IPS-18c (cell line): Measurements from ENCODE around the gene MYADML2.
A peak's percentile ranks its signal among the peaks of the same experiment; 100 is the strongest.

Source experiments
- H3K4me3 ChIP-seq: 2 replicates; pipeline ENCODE4 v1.7.0; 2013; ENCODE audit warnings: low read depth, mild to moderate bottlenecking, low read length, moderate library complexity; ENCODE audit not compliant: insufficient read depth
- H3K9me3 ChIP-seq: one replicate; pipeline ENCODE4 v1.6.1; 2013; ENCODE audit warnings: mild to moderate bottlenecking, low read length, moderate library complexity; ENCODE audit not compliant: control insufficient read depth, insufficient read depth

The MYADML2 gene

DNA sequence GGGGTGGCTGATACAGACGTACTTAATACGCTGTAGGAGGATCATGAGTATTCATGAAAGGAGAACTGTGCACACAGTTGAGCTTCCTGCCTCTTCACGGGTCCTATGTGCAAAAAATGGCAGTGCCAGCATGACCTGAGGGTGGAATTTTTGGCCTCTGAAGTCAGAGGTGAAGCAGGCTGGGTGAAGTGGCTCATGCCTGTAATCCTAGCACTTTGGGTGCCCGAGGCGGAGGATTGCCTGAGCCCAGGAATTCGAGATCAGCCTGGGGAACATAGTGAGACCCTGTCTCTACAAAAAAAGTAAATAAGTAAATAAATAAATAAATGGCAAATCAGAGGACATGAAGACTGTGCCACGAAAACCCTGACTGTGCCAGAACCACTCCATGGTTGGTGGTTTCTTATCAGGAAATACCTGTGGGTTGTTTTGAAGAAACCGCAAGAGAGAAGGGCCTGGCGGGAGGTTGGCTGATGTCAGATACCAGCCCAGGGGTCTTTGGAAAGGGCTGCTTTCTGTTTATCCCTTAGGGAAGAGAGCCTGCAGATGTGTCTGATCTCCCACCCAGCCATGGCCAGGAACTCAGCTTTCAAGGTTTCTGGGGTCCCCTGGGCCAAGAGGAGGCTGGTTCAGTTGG is 33.8 kb upstream of the MYADML2 start:
- Histone ChIP-seq H3K9me3 (no peaks in the 10 kb centered on the region), H3K4me3 (no peak overlapping the region)

GRCh38 chr17:81980122-81980521 is 33.1 kb upstream of the MYADML2 start:
- no peaks in the 10 kb centered on the region for H3K9me3 ChIP-seq
- H3K4me3 ChIP-seq = no peak overlapping the region

DNA sequence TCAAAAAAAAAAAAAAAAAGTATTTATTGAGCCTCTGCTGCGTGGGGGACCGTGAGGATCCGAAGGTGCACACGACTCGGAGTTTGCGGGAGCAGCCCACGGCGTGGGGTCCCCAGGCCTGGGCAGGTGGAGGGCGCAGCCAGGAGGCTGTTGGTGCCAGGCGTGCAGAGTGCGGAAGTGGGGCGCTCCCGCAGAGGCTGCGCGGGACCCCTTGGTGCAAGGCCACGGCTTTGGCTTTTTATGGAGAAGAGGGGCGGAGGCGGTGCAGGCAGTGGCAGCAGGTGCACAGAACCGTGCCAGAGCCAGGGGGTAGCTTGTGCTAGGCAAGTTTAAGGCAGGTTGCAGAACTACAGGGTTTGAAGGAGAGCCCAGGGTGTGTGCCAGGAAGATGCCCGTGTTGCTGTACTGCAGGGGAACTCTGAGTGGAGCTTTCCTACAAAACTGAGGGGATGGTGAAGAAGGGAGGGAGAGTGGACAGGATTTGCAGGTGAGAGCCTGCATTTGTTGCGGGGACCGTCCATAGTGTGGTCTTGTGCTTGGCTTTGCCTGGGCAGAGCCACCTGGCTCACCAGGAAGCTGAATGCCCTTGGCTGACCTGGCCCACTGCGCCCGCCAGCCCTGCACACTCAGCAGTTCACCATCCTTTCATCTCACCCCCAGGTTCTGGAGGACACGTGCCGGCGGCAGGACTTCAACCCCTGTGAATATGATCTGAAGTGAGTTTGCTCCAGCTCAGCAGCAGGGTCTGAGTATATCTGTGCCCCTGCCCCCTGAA is 31.7 kb upstream of the MYADML2 start:
- Histone ChIP-seq H3K4me3 (no peak overlapping the region; the same call in 1 of the 2 replicates), H3K9me3 (peaks cover 2% of the 10 kb centered on the region)

GRCh38 chr17:81977211-81977808 is 30.3 kb upstream of the MYADML2 start, which contains the start of gene ASPSCR1:
Gene ASPSCR1 (plus strand): TSS chr17:81977629. CDS start chr17:81977647, 18 bp downstream.
- peaks cover 2% of the 10 kb centered on the region for H3K9me3 ChIP-seq
- H3K4me3 ChIP-seq = peak within 1 kb of the TSS; percentile 84

GRCh38 chr17:81976332-81977210 is 29.5 kb upstream of the MYADML2 start:
- Histone ChIP-seq H3K9me3 (peaks cover 2% of the 10 kb centered on the region), H3K4me3 (peak overlapping the region; percentile 84)

DNA sequence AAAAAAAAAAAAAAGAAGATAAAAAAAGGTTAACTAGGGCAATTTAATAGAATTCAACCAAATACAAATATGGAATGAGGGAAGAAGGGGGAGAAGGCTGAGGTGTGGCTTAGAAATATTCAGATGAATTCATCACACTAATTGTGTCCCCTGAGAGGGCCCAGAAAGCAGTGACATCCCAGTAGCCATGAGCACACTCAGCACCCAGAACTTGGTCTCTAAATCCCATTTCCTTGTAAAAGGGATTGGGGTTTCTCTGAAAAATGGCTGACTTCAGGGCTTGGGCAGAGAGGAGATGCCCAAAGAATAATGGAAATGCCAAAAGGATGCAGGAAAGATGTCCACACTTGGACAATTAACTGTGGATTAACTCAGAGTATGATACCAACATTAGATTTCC is 26.4 kb upstream of the MYADML2 start:
- no peak overlapping the region for H3K4me3 ChIP-seq
- peaks cover 2% of the 10 kb centered on the region for H3K9me3 ChIP-seq

DNA sequence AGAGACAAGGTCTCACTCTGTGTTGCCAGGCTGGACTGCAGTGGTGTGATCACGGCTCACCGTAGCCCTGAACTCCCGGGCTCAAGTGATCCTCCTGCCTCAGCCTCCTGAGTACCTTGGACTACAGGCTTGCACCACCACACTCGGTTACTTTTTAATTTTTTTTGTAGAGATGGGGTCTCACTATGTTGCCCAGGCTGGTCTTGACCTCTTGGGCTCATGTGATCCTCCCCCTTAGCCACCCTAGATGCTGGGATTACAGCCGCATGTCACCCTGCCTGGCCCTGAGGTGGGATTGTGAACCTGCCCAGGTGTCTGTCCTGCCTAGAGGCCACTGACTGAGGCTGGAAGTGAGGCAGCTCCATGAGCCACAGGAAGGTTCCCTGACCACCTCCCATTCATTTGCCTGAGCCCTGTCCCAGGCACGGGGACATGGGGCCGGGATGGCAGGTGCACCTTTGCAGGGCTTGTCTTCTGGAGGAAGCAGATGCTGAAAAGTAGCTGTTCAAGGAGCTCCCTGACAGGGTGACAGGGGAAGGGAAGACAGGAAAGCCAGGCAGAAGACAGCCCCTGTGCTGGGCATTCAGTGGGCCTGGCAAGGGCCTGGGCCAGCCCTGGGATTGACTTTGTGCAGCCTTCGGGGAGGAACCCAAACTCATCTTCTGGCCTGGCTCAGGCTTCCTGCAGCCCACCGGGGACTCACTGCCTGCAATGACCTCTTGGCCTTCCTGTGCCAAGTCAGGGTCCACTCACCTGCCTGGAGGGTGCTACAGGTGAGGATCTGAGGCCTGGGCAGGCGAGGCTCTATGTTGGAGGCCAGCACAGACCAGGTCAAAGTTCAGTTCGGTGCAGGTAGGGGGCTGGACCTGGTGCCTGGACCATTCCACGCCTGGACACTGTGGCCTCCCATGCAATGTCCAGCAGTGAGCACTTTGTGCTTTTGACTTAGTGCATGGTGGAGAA is 22.1 kb upstream of the MYADML2 start:
- Histone ChIP-seq H3K9me3 (peaks cover 2% of the 10 kb centered on the region), H3K4me3 (no peak overlapping the region)

DNA sequence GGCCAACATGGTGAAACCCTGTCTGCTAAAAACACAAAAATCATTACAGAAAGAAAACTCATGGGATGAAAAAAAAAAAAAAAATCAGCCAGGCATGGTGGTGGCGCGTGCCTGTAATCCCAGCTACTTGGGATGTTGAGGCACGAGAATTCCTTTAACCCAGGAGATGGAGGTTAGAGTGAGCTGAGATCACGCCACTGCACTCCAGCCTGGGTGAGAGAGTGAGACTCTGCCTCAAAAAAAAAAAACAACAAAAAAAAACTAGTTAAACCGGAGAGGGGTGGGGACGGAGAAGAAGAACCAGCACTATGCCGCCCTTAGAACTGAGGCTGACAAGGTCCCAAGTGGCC is 21.3 kb upstream of the MYADML2 start:
- H3K4me3 ChIP-seq = no peak overlapping the region
- H3K9me3 ChIP-seq = no peaks in the 10 kb centered on the region

GRCh38 chr17:81967533-81968395 is 20.7 kb upstream of the MYADML2 start:
- Histone ChIP-seq H3K9me3 (no peaks in the 10 kb centered on the region), H3K4me3 (0 out of 2 replicates have a peak overlapping the region, but pooled peaks have one; percentile 0)

- H3K9me3 ChIP-seq = no peaks in the 10 kb centered on the region
- no peak overlapping the region for H3K4me3 ChIP-seq
Observed at GRCh38 chr17:81967244-81967532, 20.2 kb upstream of the MYADML2 start.

- no peak overlapping the region for H3K4me3 ChIP-seq
- no peaks in the 10 kb centered on the region for H3K9me3 ChIP-seq
Observed at GRCh38 chr17:81966343-81967243, 19.6 kb upstream of the MYADML2 start.

DNA sequence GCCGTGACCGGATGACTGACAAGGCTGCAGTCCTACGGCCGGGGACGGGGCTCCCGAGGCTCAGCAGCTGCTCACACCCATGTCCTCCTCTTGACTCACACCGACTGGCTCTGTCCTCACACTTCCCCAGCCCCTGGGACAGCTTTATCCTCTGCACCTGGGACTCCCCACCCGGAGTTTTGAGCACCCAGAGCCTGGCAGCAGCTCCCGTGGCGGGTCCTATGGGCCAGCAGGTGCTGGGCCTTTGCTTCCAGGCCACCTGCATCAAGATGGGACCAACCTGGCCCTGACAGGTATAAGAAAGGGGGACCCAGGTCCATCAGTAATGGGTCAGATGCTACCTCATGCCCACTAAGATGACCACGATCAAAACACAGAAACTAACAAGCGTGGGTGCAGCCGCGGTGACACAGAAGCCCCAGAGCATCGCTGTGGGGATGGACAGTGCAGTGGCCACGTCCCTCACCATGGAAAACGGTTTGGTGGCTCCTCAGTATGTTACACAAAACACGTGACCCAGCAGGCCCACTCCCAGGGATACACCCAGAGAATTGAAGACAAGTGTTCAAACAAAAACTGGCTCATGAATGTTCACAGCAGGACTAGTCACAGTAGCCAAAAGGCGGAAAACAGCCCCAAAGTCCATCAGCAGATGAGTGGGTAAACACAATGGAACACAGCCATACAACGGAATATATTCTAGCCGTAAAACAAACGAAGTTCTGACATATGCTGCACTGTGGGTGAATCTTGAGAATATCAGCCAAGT is 17.2 kb upstream of the MYADML2 start:
- Histone ChIP-seq H3K9me3 (no peaks in the 10 kb centered on the region), H3K4me3 (no peak overlapping the region)

- H3K4me3 ChIP-seq = no peak overlapping the region
- H3K9me3 ChIP-seq = no peaks in the 10 kb centered on the region
Observed at GRCh38 chr17:81962499-81963441, 15.7 kb upstream of the MYADML2 start.
